Fibroblast of pulmonary artery (primary cell): ENCODE results near the gene KIRREL2.
"Not testable (repeated sequence)": the region's sequence is repeated elsewhere in the genome, so short reads cannot be mapped to it uniquely, and the experiment has no call there.

ENCODE experiments used
- DNase-seq: peaks from one replicate; pipeline ENCODE4 v3.0.0-alpha.2; 2010; ENCODE audit warnings: low read depth
- H3K4me3 ChIP-seq: replicated peaks from 2 replicates; pipeline ENCODE4 v1.5.1; 2011; ENCODE audit warnings: low read depth, mild to moderate bottlenecking, control low read depth, low read length, moderate library complexity
- CTCF ChIP-seq: IDR thresholded peaks from 2 replicates; pipeline ENCODE4 v1.5.1; 2011; ENCODE audit warnings: mild to moderate bottlenecking, control low read depth, low read length, inconsistent platforms; ENCODE audit errors: missing control alignments

KIRREL2 gene

GRCh38 chr19:35889370-35890112 is 32.8 kb downstream of the KIRREL2 start:
- no peak overlapping the region for H3K4me3 ChIP-seq
- DNase-seq = no peak
- TF ChIP-seq CTCF = no peak

GRCh38 chr19:35890113-35890650 is 33.5 kb downstream of the KIRREL2 start:
- H3K4me3 ChIP-seq = no peak overlapping the region
- DNase-seq = no peak
- no peak for TF ChIP-seq CTCF

GRCh38 chr19:35891819-35892218 is 35.1 kb downstream of the KIRREL2 start:
- H3K4me3 ChIP-seq, DNase-seq: not testable (repeated sequence)

GRCh38 chr19:35894342-35894741 is 37.6 kb downstream of the KIRREL2 start:
- H3K4me3 ChIP-seq = no peak overlapping the region
- DNase-seq = no peak
- no peak for TF ChIP-seq CTCF

GRCh38 chr19:35895911-35896642 is 39.4 kb downstream of the KIRREL2 start:
- DNase-seq = no peak
- TF ChIP-seq CTCF = no peak
- H3K4me3 ChIP-seq = no peak overlapping the region

- TF ChIP-seq CTCF = no peak
- no peak for DNase-seq
- H3K4me3 ChIP-seq = no peak overlapping the region
These were observed 39.9 kb downstream of the KIRREL2 start for GRCh38 chr19:35896643-35897040.

- peak overlapping the region; percentile 73 for H3K4me3 ChIP-seq
- no peak for TF ChIP-seq CTCF
- DNase-seq = no peak
These were observed 41.2 kb downstream of the KIRREL2 start for GRCh38 chr19:35897706-35898451.
